GM18861 (cell line): Measurements from ENCODE around the gene HYAL1.

Experiments used
- ATAC-seq: cut with Tn5 transposase; IDR thresholded peaks from one replicate; pipeline ENCODE4 v1.9.1; 2021; ENCODE audit not compliant: unreplicated experiment

Gene HYAL1

GRCh38 chr3:50336452-50337174, 33.2 kb upstream of the HYAL1 start:
- peak; percentile 17 for ATAC-seq

DNA sequence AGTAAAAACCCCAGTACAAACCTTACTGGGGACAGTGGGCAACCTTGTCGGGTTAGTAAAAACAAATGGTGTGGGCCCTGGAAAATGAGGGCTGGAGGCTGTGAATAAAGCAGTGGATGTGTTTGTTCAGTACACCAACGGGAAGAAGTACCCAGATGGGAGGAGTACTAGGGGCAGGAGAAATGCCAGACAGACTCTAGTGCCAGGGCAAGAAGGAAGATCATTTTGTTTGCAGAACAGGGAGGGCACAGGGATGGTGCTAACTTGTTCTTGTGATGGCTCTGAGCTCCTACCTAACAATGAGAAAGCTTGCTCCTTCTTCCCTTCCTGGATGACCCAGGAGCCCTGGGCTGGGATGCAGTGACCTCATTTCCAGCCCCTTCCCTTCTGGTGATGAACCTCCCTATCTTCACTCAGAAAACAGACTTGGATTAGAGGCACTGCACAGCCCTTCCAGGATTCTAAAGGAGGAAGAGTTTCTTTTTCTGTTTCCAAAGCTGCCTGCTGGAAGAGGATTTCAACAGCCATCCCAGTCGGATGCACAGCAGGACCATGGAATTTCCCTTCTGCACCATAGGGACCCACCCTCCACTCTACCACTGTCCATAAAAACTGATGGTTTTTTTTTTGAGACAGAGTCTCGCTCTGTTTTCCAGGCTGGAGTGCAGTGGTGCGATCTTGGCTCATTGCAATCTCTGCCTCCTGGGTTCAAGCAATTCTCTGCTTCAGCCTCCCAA, 31.1 kb upstream of the HYAL1 start:
- no peak for ATAC-seq

DNA sequence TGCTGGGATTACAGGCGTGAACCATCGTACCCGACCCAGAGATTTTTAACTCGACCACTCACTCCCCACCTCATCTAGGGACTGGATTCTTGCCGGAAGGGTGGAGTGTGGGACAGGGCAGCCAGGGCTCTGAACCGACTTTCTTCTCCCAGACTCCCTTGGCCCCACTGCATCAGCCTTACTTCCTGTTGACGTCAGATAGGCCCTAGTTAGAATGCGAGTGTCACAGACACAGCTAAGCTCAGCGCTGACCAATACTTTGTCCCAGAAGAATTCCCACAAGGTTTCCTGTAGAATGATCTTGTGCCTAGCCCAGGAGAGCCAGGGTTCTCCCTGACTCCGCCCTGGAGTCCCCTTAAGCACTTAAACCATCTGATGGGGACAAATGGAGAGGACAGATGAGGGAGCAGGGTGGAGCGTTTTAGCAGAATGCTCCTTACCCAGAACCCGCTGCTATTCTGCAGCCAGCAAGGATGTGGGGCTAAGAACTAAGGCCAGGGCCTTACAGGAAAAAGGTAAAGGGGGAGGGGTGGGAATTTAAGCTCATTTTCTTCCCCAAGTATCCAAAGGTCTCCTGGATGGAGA, 30.5 kb upstream of the HYAL1 start:
- ATAC-seq = no peak

- ATAC-seq = no peak
Observed at GRCh38 chr3:50331364-50331907, 28.1 kb upstream of the HYAL1 start.

DNA sequence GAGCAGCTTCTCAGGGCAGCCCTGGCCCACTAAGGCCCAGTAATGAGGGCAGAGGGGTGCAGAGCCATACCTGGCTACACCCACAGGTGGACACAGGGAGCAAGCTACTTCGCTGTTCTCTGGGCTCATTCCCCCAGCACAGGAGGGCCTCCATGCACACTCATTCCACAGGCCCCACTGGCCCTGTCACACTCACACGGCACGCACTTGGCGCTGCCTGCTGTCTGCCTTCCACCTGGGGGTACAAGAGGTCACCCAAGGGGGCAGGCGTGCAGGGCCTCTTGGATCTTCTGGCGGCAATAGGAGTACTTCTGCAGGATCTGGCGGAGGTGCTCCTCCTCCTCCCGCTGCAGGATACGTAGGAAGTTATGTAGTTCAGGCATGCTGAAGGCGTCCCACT, 27.0 kb upstream of the HYAL1 start:
- no peak for ATAC-seq

DNA sequence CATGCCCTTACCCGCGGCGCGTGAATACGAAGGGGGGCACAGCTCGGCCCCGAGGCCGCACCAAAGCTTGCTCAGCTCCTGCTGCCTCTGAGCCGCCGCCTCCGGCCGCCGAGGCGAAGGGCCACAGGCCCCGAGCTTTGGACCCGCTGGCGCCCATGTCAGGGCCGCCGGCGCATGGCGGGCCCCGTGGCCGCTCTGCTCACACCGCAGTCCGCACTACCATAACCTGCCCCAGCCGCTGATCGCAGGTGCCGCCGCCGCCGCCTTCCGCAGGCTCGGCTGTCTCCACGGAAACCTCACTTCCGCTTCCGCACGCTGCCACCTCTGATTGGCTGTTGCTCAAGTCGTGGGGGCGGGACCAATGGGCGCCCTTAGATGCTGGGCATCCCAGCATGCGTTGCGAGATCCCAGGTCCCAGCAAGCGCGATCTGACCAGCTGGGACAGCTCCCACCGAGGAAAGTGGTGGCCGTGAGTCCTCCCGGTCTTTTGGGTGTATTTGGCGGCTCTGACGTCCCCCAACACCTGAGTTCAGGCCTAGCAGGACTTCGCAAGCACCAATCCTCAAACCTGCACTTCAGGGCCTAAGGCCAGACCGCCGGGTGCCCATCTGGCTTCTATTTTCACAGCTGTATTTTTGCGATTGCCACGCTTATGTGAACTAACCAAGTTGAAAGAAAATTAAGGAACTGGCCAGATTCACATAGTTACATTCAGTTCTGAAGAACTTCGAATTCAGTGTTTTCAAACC, 24.7 kb upstream of the HYAL1 start, which contains the start of gene TUSC2:
TSS of gene TUSC2 (minus strand) at position 281 of the 749 bp plus-strand sequence. CDS start at position 157, 124 bp downstream.
- peak; percentile 80 for ATAC-seq

DNA sequence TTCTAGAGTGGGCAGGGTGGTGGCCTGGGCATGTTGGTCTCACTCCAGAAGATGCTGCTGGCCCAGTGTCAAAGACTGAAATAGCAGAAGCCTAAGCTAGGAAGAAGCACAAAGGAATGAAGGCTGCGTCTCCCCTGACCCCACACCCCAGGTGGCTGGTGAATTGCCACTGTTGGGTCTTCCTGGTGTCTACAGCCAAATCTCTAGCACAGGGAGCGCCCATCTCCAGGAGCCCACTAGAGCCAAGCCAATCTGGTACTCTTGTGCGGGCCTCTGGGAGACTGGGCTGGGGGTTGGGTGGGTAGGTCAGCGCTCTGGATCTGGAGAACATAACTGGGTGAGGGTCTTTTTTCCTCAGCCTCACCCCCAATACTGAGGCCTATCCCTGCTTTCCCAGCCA, 23.8 kb upstream of the HYAL1 start:
- no peak for ATAC-seq

GRCh38 chr3:50326182-50326541, 22.8 kb upstream of the HYAL1 start:
- ATAC-seq = no peak

DNA sequence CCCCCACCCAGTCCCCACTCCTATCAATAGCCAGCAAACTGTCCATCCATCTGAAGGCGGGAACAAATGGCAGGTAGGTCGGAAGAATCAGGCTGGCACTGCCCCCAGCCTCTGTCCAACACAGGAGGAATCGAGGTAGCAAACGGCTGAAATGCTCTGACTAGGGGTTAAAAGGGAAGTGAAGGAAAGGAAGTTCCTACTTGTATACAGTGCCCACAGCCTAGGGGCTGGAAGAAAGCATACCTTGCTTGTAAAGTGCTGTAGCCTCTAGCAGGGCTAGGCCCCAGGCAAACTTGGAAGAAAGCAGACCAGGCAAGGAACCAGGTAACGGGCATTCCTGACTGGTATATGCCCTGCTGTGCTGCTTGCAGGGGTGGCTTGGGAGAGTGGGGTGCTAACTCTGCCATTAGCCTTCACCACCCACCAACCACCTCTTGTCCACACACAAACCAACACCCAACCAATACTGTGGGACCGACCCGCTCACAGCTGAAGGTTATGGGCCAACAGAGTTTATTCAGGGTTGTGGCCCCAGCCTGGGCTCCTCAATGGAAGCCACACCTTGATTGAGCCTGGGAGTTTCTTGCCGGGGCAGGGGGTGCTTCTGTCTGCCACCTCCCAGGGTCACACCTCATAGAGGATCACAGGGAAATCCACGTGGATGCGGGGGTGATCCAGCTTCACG, 22.3 kb upstream of the HYAL1 start:
- ATAC-seq = no peak

- ATAC-seq = no peak
Observed at GRCh38 chr3:50325113-50325480, 21.7 kb upstream of the HYAL1 start.

GRCh38 chr3:50324351-50325112, 21.2 kb upstream of the HYAL1 start:
- no peak for ATAC-seq

DNA sequence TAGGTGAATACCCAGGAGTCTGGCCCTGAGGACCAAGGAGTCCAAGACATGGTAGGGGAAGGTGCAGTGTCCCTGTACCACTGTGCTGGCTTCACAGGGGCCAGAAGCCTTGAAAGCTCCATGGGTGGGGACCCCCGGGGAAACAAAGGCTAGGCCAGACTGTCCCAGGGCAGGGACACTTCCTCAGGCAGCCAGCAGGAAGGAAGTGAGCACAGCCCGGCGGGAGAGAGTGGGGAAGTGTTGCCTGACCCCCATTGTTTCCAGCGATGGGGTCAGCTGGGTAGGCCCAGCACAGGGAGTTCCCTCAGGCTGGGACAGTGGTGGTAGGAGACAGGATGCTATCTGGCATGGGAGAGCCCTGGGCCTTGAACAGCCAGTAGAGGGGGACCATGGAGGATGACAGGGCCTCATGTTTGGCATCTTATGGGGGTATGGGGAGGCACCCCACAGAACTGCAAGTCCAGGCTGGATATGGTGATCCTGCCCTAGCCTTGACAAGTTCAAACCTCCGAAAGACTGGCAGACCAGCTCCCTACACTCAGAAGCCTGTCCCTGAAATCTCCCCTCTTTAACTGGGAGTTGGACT, 20.3 kb upstream of the HYAL1 start:
- no peak for ATAC-seq

DNA sequence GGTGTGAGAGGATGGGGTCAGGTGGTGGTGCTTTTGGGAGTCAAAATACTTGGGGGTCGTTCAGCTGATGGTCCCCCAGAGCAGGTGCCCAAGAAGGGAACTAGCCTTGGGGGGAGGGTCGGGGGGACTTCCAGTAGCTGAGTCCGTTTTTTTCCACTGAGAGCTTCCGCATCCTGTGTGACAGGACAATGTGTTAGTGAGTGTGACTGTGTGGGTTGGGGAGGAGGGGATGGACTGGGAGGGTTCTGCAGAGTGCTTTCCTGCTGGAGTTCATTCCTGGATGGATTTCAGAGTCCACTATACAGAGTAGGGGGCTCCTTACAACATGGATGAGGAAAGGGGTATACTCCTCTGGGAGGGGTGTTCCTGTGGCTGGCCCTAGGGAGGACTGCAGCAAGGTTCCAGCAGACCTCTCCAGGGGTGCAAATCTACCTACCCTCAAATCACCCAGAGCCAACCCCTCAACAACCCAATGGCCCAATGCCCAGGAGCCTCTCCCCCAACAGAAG, 19.8 kb upstream of the HYAL1 start:
- ATAC-seq = no peak

DNA sequence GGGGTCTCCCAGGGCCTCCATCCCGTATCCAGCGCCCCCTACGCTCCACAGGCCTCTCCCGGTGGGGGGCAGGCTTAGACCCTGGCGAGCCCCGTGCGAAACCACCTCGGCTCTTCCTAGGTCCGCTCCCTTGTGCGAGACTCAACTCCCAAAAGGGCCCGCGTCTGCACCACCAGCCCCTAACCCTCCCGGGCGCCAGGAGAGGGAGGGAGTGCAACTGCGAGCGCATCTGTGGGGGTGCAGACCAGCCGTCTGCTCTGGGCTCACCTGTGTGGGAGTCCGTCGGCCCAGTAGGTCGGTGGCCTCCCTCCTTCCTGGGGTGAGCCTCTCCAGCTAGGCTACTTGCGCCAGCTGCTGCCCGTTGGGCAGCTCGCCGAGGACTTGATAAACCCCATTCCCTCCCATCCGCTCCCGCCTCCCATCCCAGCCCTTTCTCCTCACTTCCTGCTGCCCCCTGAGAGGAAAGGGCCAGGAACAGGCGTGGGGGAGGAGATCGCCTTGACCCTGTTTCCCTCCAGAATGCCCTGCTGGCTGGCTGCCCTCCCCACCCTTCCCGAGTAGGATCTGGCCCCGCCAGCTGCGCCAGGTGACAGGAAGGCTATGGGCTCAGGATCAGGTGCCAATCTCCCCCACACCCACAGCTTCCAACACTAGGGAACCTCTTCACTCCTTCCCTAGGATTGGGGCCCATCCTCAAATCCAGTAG, 19.2 kb upstream of the HYAL1 start, which contains the start of gene HYAL2:
TSS of gene HYAL2 (minus strand) at position 360 of the 706 bp plus-strand sequence. CDS start 2,256 bp downstream, outside the sequence.
- no peak for ATAC-seq

DNA sequence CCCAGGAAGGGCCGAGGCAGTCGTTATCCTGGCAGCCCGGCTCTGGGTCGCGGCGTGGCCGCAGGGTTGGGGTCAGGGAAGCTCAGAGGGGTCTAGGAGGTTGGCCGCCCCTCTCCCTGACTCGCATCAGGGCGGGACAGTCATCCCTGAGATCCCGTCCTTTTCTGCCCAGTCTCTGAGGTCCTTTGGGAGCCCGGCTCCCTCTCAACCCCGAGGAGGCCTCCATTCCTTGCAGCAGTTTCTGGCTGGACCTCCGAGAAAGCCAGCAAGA, 18.7 kb upstream of the HYAL1 start:
- ATAC-seq = no peak

GRCh38 chr3:50321336-50322114, 18.2 kb upstream of the HYAL1 start:
- peak; percentile 58 for ATAC-seq

DNA sequence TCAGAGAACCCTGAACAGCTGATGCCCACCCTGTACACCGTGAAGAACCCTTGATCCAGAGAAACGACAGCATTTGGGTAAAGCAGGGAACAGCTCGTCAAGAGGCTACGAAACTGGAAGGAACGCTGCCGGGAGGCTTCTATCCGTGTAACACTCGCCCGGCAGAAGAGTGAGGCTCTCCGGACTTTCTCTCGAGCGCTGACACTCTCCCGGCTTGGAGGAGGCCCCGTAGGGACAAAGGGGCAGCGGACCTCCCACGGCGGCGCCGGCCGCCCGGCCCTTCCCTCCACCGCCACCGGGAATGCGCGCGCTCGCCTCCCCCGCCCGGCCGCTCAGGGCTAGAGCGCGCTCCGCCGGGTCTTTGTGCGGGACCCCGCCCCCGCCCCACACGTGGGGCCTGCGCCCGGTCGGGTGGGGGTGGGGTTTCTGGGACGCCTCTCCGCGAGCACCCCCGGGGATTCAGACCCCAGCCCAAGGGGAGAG, 17.5 kb upstream of the HYAL1 start:
- peak; percentile 39 for ATAC-seq
